ENCODE measurements around the gene RAPGEF1. TPM values are rescaled to one million over a fixed set of nuclear protein-coding genes. Genes with fewer than 3 reads are reported as not detected.
"Not testable (repeated sequence)": the region's sequence is repeated elsewhere in the genome, so short reads cannot be mapped to it uniquely, and the experiment has no call there.

The RAPGEF1 gene
- total and polyA plus RNA-seq, 2 of the 13 experiments (the other 11 are each of a cell fraction or from before 2014, with no cell fraction given), result 21.2 to 38.9 TPM

DNA sequence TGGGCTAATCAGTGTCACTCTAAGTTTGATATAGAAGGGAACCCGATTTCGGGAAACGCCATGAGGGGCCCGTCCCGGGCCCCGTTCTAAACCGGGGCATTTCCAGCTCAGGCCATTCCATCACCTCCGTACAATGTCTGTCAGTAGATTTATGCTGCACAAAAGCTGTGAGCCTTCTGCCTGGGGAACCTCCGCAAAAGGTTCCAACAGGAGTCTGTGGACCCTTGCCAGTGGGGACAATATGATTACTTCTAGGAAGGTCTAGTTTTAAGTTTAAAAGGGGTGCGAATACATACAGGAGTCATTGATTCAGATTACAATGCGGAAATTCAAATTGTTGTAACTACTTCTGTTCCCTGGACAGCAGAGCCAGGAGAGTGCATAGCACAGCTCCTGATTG lies 57.6 kb downstream of the RAPGEF1 start (continued):
- TF ChIP-seq, protein P1, sequence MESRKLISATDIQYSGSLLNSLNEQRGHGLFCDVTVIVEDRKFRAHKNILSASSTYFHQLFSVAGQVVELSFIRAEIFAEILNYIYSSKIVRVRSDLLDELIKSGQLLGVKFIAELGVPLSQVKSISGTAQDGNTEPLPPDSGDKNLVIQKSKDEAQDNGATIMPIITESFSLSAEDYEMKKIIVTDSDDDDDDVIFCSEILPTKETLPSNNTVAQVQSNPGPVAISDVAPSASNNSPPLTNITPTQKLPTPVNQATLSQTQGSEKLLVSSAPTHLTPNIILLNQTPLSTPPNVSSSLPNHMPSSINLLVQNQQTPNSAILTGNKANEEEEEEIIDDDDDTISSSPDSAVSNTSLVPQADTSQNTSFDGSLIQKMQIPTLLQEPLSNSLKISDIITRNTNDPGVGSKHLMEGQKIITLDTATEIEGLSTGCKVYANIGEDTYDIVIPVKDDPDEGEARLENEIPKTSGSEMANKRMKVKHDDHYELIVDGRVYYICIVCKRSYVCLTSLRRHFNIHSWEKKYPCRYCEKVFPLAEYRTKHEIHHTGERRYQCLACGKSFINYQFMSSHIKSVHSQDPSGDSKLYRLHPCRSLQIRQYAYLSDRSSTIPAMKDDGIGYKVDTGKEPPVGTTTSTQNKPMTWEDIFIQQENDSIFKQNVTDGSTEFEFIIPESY (CRISPR knock-in tag; IDR thresholded peaks at IDR 0.05), result no peak
- TF ChIP-seq SIX4 (CRISPR knock-in tag; IDR thresholded peaks at IDR 0.05) (no peak), KDM5B (CRISPR knock-in tag; IDR thresholded peaks at IDR 0.05; ENCODE audit: borderline replicate concordance) (no peak), ZNF441 (CRISPR knock-in tag; IDR thresholded peaks at IDR 0.05; ENCODE audit: borderline replicate concordance) (no peak)
- TF ChIP-seq, protein P2, sequence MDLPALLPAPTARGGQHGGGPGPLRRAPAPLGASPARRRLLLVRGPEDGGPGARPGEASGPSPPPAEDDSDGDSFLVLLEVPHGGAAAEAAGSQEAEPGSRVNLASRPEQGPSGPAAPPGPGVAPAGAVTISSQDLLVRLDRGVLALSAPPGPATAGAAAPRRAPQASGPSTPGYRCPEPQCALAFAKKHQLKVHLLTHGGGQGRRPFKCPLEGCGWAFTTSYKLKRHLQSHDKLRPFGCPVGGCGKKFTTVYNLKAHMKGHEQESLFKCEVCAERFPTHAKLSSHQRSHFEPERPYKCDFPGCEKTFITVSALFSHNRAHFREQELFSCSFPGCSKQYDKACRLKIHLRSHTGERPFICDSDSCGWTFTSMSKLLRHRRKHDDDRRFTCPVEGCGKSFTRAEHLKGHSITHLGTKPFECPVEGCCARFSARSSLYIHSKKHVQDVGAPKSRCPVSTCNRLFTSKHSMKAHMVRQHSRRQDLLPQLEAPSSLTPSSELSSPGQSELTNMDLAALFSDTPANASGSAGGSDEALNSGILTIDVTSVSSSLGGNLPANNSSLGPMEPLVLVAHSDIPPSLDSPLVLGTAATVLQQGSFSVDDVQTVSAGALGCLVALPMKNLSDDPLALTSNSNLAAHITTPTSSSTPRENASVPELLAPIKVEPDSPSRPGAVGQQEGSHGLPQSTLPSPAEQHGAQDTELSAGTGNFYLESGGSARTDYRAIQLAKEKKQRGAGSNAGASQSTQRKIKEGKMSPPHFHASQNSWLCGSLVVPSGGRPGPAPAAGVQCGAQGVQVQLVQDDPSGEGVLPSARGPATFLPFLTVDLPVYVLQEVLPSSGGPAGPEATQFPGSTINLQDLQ (CRISPR knock-in tag; IDR thresholded peaks at IDR 0.05), result no peak

DNA sequence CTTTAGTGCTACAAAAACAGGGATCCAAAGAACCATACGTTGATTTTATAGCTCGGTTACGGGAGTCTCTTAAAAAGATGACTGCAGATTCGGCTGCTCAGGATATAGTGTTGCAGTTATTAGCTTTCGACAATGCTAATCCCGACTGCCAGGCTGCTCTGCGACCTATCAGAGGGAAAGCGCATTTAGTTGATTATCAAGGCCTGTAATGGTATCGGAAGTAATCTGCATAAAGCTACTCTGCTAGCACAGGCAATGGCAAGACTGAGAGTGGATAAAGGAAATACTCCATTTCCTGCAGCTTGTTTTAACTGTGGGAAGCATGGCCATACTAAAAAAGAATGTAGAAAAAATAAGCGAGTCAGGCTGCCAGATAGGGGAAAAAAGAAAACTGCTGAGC lies 58.0 kb downstream of the RAPGEF1 start:
- FAIRE-seq; intact Hi-C loops (cut with micrococcal nuclease; ENCODE audit: unreplicated experiment); H4K20me1 ChIP-seq (ENCODE audit: insufficient read depth, low read length); H2AFZ ChIP-seq (ENCODE audit: low read length); DNase-seq (ENCODE audit: low spot score); POLR2A ChIA-PET; BruUV-seq (replicated peaks); in situ Hi-C loops (cut with HindIII; ENCODE audit: extremely low pct_ligation_motif_present, low pct_unique_long_range_greater_than_20kb); H3K4me2 ChIP-seq (ENCODE audit: low read depth, low read length); H3K4me3 ChIP-seq (replicated peaks in 1 of 3; ENCODE audit: insufficient read depth in 1 of 3, low read depth in 2 of 3, low read length in 3 of 3); H3K27ac ChIP-seq (ENCODE audit: extremely low read length, insufficient read depth, low read length); H3K36me3 ChIP-seq (replicated peaks in 1 of 2; ENCODE audit: control insufficient read depth in 1 of 2, insufficient read depth in 2 of 2, low read length in 2 of 2); H3K27me3 ChIP-seq (ENCODE audit: control insufficient read depth in 1 of 2, insufficient read depth in 2 of 2, low read length in 2 of 2); H3K9me3 ChIP-seq (ENCODE audit: low read length); ATAC-seq; H3K9ac ChIP-seq (ENCODE audit: insufficient read depth, low read depth, low read length); CTCF ChIA-PET (ENCODE audit: low intra/inter-chr PET ratio, low total read pairs): not testable (repeated sequence)
- Histone ChIP-seq H3K79me2 (ENCODE audit: insufficient read depth, low read length) (peaks cover 13% of the 10 kb centered on the region), H3K4me1 (ENCODE audit: insufficient read depth, low read length) (peaks cover 40% of the 10 kb centered on the region)
- 98% methylated on average over 10 of the region's 10 CpGs for WGBS (ENCODE audit: low lambda C conversion rate)

DNA sequence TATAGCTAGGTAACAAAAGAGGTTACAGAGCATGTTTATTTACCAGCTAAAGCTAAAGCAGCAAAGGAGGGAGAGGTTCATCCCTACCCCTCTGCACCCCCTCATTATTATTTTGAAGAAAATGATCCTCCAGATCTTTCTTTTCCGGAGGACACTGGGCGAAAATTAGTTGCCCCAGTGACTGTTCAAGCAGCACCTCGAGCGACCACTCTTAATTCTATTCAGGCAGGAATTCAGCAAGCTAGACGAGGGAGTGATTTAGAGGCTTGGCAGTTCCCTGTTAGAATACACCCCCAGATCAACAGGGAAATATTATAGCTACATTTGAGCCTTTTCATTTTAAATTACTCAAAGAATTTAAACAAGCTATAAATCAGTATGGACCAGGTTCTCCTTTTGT lies 58.8 kb downstream of the RAPGEF1 start:
- H3K4me1 ChIP-seq (ENCODE audit: insufficient read depth, low read length), result peaks cover 47% of the 10 kb centered on the region
- FAIRE-seq; intact Hi-C loops (cut with micrococcal nuclease; ENCODE audit: unreplicated experiment); POLR2A ChIA-PET; H3K9me3 ChIP-seq (ENCODE audit: low read length); H3K4me3 ChIP-seq (replicated peaks in 1 of 3; ENCODE audit: insufficient read depth in 1 of 3, low read depth in 2 of 3, low read length in 3 of 3); H3K9ac ChIP-seq (ENCODE audit: insufficient read depth, low read depth, low read length); H2AFZ ChIP-seq (ENCODE audit: low read length); CTCF ChIA-PET (ENCODE audit: low intra/inter-chr PET ratio, low total read pairs); H3K27ac ChIP-seq (ENCODE audit: extremely low read length, insufficient read depth, low read length); H4K20me1 ChIP-seq (ENCODE audit: insufficient read depth, low read length); ATAC-seq; H3K4me2 ChIP-seq (ENCODE audit: low read depth, low read length); H3K36me3 ChIP-seq (replicated peaks in 1 of 2; ENCODE audit: control insufficient read depth in 1 of 2, insufficient read depth in 2 of 2, low read length in 2 of 2); H3K27me3 ChIP-seq (ENCODE audit: control insufficient read depth in 1 of 2, insufficient read depth in 2 of 2, low read length in 2 of 2); BruUV-seq (replicated peaks); in situ Hi-C loops (cut with HindIII; ENCODE audit: extremely low pct_ligation_motif_present, low pct_unique_long_range_greater_than_20kb); DNase-seq (ENCODE audit: low spot score): not testable (repeated sequence)
- WGBS (ENCODE audit: low lambda C conversion rate), result 96% methylated on average over 5 of the region's 5 CpGs
- peaks cover 20% of the 10 kb centered on the region for H3K79me2 ChIP-seq (ENCODE audit: insufficient read depth, low read length)
